IMR-90 (cell line): ENCODE results near the gene PALLD.

Experiments
- BHLHE40 ChIP-seq: fragments of 150-350 bp; IDR thresholded peaks from 2 replicates; pipeline ENCODE4 v1.6.1; 2016; ENCODE audit warnings: mild to moderate bottlenecking, low read depth, low read length
- CEBPB ChIP-seq: IDR thresholded peaks from 2 replicates; pipeline ENCODE4 v1.6.1; 2012; ENCODE audit warnings: low read depth, low read length, improper control_type of control experiment
- CHD1 ChIP-seq: IDR thresholded peaks from 2 replicates; pipeline ENCODE4 v1.6.1; 2012; ENCODE audit warnings: low read depth, low read length, improper control_type of control experiment
- FOS ChIP-seq: fragments of 150-350 bp; IDR thresholded peaks from 2 replicates; pipeline ENCODE4 v1.6.1; 2016; ENCODE audit warnings: low read depth, low read length
- MAFK ChIP-seq: IDR thresholded peaks from 2 replicates; pipeline ENCODE4 v1.6.1; 2012; ENCODE audit warnings: low read depth, low read length, improper control_type of control experiment
- MAZ ChIP-seq: IDR thresholded peaks from 2 replicates; pipeline ENCODE4 v1.6.1; 2012; ENCODE audit warnings: low read depth, mild to moderate bottlenecking, low read length, improper control_type of control experiment, moderate library complexity, borderline replicate concordance
- MXI1 ChIP-seq: IDR thresholded peaks from 2 replicates; pipeline ENCODE4 v1.6.1; 2012; ENCODE audit warnings: low read depth, mild to moderate bottlenecking, low read length, moderate library complexity, borderline replicate concordance
- NFE2L2 ChIP-seq: fragments of 150-350 bp; IDR thresholded peaks from 2 replicates; pipeline ENCODE4 v1.6.1; 2016; ENCODE audit warnings: low read depth, mild to moderate bottlenecking, low read length
- POLR2A ChIP-seq: IDR thresholded peaks from 2 replicates; pipeline ENCODE4 v1.6.1; 2012; ENCODE audit warnings: mild to moderate bottlenecking, low read depth, low read length
- RAD21 ChIP-seq: IDR thresholded peaks from 2 replicates; pipeline ENCODE4 v1.6.1; 2012; ENCODE audit warnings: low read length, improper control_type of control experiment
- RFX5 ChIP-seq: IDR thresholded peaks from 2 replicates; pipeline ENCODE4 v1.8.0; 2012; ENCODE audit warnings: low read depth, mild to moderate bottlenecking, low read length, moderate library complexity
- SMC3 ChIP-seq: fragments of 150-350 bp; IDR thresholded peaks from 2 replicates; pipeline ENCODE4 v1.6.1; 2016; ENCODE audit warnings: low read depth, mild to moderate bottlenecking, antibody characterized with exemption, low read length, moderate library complexity
- TF ChIP-seq, protein P1 (sequence below): conservative IDR thresholded peaks from 2 replicates; pipeline ENCODE4 v1.5.1; 2012; ENCODE audit warnings: mild to moderate bottlenecking, low read depth, low read length, improper control_type of control experiment
- TF ChIP-seq, protein P2 (sequence below): fragments of 150-350 bp; IDR thresholded peaks from 2 replicates; pipeline ENCODE4 v1.6.1; 2016; ENCODE audit warnings: low read depth, mild to moderate bottlenecking, low read length, moderate library complexity, borderline replicate concordance

DNA sequence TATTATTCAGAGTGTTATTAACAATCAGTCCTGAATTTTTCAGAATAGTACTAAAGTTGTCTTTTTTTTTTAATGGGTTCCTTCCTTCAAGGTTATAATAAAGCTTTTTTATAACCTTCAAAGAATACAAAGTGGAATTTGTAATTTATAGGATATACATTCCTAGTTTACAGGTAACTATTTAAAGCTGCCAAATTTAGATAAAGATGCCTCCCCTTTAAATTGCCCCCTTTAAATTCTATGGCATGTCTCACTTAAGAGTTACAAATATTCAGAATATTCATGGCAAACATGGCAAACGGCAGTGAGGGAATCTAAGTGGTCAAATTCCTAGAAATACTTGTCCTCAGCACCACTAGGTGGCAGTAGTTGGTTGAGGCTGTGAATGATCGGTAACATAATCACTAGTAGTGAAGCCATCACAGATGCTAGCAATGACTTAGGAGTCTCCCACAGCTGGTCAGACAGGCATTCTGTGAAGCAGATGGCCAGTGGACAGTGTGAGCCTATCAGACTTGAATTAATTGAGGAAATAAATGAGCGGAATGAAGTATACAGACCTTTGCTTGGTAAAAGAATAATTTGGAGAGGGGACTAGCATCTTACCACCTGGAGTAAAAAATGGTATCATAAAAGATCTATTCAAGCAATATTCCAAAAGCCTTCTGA is 426.8 kb downstream of the PALLD start:
- TF ChIP-seq CEBPB (no peak), POLR2A (no peak), RAD21 (peak; percentile 76), NFE2L2 (no peak), MXI1 (no peak), CHD1 (no peak), RFX5 (no peak), MAZ (no peak), BHLHE40 (no peak), FOS (no peak), SMC3 (peak; percentile 72), MAFK (no peak)
- TF ChIP-seq, protein P1, sequence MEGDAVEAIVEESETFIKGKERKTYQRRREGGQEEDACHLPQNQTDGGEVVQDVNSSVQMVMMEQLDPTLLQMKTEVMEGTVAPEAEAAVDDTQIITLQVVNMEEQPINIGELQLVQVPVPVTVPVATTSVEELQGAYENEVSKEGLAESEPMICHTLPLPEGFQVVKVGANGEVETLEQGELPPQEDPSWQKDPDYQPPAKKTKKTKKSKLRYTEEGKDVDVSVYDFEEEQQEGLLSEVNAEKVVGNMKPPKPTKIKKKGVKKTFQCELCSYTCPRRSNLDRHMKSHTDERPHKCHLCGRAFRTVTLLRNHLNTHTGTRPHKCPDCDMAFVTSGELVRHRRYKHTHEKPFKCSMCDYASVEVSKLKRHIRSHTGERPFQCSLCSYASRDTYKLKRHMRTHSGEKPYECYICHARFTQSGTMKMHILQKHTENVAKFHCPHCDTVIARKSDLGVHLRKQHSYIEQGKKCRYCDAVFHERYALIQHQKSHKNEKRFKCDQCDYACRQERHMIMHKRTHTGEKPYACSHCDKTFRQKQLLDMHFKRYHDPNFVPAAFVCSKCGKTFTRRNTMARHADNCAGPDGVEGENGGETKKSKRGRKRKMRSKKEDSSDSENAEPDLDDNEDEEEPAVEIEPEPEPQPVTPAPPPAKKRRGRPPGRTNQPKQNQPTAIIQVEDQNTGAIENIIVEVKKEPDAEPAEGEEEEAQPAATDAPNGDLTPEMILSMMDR, result peak; percentile 72
- TF ChIP-seq, protein P2, sequence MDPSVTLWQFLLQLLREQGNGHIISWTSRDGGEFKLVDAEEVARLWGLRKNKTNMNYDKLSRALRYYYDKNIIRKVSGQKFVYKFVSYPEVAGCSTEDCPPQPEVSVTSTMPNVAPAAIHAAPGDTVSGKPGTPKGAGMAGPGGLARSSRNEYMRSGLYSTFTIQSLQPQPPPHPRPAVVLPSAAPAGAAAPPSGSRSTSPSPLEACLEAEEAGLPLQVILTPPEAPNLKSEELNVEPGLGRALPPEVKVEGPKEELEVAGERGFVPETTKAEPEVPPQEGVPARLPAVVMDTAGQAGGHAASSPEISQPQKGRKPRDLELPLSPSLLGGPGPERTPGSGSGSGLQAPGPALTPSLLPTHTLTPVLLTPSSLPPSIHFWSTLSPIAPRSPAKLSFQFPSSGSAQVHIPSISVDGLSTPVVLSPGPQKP, result no peak
